ENCODE data around the gene PRKAG1. TPM values are rescaled to one million over a fixed set of nuclear protein-coding genes. Genes with fewer than 3 reads are reported as not detected.

PRKAG1 gene
- total RNA-seq, 1 donor: 95.9 TPM

DNA sequence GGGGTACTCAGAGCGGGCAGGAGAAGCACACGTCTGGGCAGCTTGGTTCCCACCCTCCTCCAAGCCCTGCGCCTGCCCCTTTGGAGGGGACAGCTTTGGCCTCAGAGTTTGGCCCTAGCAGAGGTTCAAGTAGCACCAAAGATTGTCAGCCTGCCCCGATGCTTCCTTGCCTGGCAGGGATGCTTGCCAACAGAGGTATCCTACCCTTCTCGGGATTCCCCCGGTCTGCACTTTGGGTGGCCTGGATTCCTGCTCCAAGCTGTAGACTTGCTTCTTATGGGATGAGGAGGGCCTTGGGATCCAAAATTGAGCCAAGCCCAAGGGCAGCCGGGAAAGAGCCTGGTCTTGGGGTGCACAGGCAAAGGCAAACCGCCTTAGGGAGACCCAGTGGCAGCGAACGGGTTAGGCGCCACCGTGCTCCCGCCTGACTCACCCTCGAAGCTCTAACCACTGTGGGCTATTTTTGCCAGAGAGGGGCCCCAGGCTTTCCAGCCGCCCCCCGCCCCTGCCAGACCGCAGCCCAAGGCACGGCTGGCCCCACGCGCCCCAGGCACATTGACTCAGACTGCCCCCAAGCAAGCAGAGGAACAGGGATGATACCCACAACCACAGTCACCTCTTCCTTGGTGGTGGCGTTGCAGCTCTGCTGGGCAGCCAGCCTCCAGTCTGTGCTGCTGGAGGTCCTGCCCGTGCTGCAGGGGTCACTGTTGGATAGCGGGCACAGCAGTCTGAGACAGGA lies 46.2 kb downstream of the PRKAG1 start:
- TF ChIP-seq, protein P1, sequence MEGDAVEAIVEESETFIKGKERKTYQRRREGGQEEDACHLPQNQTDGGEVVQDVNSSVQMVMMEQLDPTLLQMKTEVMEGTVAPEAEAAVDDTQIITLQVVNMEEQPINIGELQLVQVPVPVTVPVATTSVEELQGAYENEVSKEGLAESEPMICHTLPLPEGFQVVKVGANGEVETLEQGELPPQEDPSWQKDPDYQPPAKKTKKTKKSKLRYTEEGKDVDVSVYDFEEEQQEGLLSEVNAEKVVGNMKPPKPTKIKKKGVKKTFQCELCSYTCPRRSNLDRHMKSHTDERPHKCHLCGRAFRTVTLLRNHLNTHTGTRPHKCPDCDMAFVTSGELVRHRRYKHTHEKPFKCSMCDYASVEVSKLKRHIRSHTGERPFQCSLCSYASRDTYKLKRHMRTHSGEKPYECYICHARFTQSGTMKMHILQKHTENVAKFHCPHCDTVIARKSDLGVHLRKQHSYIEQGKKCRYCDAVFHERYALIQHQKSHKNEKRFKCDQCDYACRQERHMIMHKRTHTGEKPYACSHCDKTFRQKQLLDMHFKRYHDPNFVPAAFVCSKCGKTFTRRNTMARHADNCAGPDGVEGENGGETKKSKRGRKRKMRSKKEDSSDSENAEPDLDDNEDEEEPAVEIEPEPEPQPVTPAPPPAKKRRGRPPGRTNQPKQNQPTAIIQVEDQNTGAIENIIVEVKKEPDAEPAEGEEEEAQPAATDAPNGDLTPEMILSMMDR (IDR thresholded peaks at IDR 0.05; ENCODE audit: insufficient read depth, low read length): no peak
- no peak for DNase-seq (ENCODE audit: low read depth)

DNA sequence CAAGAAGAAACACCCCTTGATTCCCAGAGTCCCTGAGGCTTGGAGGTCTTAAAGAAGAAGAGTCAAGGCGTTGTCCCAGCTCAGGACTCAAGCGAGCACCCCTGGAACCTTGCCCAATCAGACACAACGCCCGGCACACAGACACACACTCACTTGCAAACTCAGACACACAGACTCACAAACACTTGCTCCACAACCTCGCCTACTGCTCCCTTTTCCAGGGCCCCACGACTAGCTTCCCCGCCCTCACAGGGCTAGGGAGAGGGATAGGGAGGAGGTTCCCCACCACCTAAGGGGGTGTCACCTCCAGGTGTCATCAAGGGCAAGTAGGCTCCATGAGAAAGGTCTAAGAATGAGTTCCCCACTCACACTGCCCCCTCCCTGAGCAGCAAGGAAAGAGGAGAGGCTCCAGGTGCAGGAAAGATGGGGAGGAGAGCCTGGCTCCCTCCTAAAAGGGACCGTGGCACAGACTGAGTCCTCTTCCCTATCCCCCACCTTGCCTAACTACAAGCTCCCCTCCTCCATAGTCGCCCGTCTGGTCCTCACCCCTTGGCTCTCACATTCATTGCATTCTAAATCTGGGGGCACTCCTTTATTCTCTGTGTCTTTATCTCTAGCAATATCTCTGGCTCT lies 47.8 kb downstream of the PRKAG1 start:
- no peak overlapping the region for H3K4me3 ChIP-seq (ENCODE audit: low read depth, low read length)
- TF ChIP-seq, protein P1 (IDR thresholded peaks at IDR 0.05; ENCODE audit: insufficient read depth, low read length): no peak
- DNase-seq (ENCODE audit: low read depth): no peak

More for the DNA sequence above, 46.2 kb downstream of the PRKAG1 start:
- no peak overlapping the region for H3K4me3 ChIP-seq (ENCODE audit: low read depth, low read length)

DNA sequence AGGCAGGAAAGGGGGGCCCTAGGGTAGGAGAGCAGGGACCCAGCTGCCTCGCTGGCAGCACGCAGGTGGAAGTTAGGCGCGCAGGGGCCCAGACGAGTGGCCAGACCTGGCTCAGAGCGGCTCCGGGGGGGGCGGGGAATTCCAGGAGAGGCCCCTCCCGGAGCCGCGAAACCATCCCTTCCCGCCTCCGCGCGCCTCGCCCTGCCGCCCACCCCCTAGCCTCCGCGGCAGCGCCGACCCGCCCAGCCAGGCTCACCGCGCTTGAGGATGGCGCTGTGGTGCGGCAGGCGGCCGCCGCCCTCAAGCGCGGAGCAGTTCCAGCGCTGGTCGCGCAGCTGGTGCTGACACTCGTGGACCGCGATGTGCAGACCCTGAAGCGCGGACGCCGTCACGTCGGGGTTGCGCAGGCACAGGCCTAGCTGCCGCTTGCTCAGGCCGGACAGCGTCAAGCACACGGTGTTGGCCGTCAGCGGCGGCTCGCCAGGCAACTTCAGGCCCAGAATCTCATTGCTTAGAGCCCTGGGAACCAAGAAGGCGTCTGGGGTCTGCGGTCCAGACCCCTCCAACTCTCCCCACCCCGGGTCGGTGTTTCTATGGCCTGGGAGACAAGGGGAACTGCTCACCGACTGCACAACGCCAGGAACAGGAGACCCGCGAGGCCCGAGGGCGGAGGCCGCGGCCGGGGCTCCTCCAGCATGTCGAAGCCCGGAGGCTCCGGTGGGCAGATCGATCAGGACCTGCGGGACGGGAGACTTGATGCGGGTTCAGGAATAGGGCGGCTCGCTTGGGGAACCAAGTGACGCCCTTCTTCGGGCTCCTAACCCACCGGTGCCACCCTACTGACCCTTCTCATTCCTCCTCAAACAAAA lies 48.5 kb downstream of the PRKAG1 start:
- TF ChIP-seq, protein P1 (IDR thresholded peaks at IDR 0.05; ENCODE audit: insufficient read depth, low read length): no peak
- no peak overlapping the region for H3K4me3 ChIP-seq (ENCODE audit: low read depth, low read length)
- no peak for DNase-seq (ENCODE audit: low read depth)

DNA sequence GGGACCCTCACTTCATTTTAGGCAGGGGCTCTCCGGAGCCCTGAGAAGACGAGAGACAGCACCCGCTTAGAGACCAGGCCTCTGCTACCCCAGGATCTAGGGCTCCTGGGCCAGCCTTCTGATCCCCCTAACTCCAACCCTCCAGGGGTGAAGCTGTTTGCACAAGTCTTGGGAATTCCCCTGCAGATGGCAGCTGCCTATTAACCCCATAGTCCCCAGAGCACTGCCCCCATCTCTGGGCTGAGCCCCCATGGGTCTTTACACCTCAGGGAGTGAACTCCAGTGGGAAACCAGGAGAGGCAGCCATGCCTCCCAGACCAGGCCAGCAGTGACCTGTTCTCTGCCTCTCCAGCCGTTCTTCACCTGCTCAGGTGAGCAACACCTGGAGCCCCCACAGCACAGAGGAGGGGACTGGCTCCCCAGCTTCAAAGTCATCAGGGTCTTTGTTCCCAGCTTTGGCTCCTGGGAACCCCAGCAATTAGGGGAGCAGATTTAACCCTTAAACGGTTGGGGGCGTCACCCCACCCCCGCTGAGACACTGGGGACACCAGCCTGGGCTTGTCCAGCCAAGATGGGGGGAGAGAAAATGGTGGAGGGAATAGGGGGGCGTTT lies 49.3 kb downstream of the PRKAG1 start:
- TF ChIP-seq, protein P1 (IDR thresholded peaks at IDR 0.05; ENCODE audit: insufficient read depth, low read length): no peak
- no peak overlapping the region for H3K4me3 ChIP-seq (ENCODE audit: low read depth, low read length)
- DNase-seq (ENCODE audit: low read depth): no peak

DNA sequence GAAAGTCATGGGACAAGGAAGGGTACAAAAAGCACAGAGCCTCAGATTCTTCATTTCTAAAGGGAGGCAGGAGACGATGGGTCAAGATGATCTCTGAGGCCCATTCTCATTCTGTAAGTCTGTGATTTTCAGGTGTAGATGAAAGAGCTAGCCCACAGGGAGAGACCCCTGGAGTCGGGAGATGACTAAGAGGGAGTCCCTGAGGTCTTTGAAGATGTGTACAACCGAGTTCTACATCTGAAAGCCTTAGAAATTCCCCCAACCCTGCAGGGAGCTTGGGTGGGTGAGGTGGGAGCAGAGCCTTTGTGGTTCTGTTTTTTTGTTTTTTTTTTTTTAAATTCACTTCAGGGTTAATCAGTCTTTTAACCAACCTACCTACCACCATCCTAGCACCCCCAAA lies 50.1 kb downstream of the PRKAG1 start:
- TF ChIP-seq, protein P1 (IDR thresholded peaks at IDR 0.05; ENCODE audit: insufficient read depth, low read length): no peak
- no peak for DNase-seq (ENCODE audit: low read depth)
- H3K4me3 ChIP-seq (ENCODE audit: low read depth, low read length): no peak overlapping the region

DNA sequence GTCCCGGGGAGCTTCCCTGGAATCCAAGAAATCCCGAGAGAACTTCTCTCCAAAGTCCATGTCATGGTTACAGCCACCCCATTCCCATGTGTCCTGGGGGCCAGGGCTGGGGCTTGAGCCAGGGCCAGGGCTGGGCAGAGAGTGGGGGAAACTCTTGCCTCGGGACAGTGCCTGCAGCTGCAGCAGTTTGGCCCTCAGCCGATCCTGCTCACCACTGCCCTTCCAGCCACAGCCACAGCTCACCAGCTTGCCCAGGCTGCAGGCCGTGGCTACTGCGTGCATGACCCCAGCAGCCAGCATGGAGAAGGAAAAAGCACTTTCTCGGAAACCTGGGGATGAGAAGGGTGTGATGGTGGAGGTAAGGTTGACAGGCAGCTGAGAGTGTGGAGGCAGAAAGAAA lies 50.6 kb downstream of the PRKAG1 start:
- no peak for DNase-seq (ENCODE audit: low read depth)
- TF ChIP-seq, protein P1 (IDR thresholded peaks at IDR 0.05; ENCODE audit: insufficient read depth, low read length): no peak
- H3K4me3 ChIP-seq (ENCODE audit: low read depth, low read length): no peak overlapping the region
